Sciatic nerve (tissue), 2 donors: ENCODE data around the gene RPL13. TPM values are rescaled to one million over a fixed set of nuclear protein-coding genes. Genes with fewer than 3 reads are reported as not detected.

Experiments
- ATAC-seq: fragments of 200-7000 bp; cut with Tn5 transposase; one replicate; pipeline ENCODE4 v1.9.1; 2020; ENCODE audit warnings: mild to moderate bottlenecking, moderate library complexity
- DNase-seq: peaks from one replicate; pipeline ENCODE4 v3.0.0-alpha.2; 2020; ENCODE audit warnings: low spot score
- intact Hi-C: fragments of 100-400 bp; cut with DNase I; formaldehyde crosslinking; loops from one replicate; pipeline ENCODE4 v1.14.2; 2022
- total RNA-seq: library from RNA; stranded (reverse); fragmentation: NEBNext Ultra II Directional; extraction: Animal tissue kit (Norgen Biotek cat#: 25700); gene quantifications from one replicate; pipeline ENCODE4 v1.2.1, GENCODE V29; 2021
- donor health status: DM: no; HTN: no; CAD: no.
- donor health status: DM: no; HTN: no; CAD: no.

The RPL13 gene
- total RNA-seq, 1 donor from 2014 or later, result 1,500 TPM

DNA sequence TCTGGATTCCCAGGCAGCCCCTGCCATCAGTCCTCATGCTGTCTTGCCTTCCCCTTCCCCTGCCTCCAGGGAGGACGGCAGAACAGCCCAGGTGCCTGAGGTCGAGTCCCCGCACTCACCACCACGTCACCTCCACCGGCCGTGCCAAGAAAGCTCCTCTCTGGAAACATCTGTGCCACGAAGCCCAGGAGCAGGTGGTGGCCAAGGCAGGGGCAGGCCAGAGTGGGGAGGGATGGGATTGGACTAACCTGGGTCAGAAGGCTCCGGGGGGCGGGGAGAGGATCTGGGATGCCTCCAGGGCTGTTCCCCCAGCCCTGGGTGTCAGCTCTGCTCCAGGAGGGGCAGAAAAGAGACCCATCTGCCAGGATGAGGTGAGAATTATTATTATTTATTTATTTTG lies 45.5 kb downstream of the RPL13 start:
- DNase-seq (no peak), ATAC-seq (no peak)
- intact Hi-C loops, result no loop called here

DNA sequence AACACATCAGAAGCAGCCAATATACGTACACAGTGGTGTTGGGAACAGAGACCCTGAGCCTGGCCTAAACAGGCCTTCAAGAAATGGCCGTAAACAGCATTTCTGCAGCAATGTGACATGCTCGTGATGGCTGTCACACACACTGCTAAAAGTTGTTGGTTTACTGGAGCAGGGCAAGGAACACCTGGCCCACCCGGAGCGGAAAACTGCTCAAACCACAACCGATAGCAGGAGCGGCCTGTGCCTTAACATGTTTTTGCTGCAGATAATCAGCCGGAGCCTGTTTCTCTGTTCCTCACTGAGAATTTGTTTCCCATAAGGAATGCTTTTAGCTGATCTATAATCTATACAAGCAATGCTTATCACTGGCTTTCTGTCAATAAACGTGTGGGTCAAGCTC lies 47.0 kb downstream of the RPL13 start:
- intact Hi-C loops, result no loop called here
- ATAC-seq (no peak), DNase-seq (no peak)

DNA sequence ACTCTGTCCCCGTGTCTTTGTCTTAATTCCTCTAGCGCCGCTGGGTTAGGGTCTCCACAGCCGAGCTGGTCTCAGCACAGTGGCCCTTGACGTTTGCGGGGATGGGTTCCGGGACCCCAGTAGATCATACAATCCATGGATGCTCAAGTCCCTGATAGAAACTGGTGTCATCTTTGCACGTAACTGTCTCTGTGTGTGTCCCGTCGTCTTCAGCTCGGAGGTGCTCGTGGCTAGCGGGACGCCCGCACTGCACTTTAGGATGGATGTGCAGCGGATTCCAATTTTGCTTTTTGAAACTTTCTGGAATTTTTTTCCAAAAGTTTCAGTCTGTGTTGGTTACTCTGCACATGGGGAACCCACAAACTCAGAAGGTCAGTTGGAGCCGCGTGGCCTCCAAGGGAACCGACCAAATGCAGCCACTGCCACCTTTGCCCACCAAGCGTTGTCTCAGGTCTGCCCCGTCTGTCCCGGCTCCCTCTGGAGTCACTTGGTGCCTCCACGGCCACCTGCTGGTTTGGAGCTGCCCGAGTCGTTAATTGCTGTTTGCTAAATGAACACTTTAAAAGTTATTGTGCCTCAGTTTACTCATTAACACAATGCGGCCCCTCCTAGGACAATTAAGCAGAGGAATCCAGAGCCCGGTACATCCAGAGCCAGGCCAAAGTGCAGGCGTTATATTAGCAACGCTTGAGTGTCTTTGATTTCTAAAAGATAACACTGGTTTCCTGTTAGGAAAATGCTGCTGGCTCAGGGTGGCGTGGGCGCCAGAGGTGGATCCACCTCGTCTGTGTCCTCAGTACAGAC lies 47.7 kb downstream of the RPL13 start:
- ATAC-seq, result no peak
- DNase-seq, result no peak
- intact Hi-C loops, result no loop called here

DNA sequence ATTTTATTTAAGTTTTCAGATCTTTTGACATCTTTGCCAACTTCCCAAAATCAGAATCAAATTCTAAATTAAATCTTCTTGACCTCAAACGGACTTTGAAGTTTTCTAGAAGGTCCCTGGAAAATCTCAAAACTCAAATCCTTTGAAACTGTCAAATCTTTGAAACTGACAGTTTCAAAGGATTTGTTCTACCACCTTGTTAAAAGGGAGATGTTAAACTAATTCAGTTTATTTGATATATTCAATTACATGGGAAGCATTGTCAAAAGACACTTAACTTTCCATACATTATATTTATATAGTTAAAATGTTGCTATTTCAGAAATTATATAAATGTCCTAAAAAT lies 49.6 kb downstream of the RPL13 start:
- intact Hi-C loops, result no loop called here
- ATAC-seq (no peak), DNase-seq (no peak)

DNA sequence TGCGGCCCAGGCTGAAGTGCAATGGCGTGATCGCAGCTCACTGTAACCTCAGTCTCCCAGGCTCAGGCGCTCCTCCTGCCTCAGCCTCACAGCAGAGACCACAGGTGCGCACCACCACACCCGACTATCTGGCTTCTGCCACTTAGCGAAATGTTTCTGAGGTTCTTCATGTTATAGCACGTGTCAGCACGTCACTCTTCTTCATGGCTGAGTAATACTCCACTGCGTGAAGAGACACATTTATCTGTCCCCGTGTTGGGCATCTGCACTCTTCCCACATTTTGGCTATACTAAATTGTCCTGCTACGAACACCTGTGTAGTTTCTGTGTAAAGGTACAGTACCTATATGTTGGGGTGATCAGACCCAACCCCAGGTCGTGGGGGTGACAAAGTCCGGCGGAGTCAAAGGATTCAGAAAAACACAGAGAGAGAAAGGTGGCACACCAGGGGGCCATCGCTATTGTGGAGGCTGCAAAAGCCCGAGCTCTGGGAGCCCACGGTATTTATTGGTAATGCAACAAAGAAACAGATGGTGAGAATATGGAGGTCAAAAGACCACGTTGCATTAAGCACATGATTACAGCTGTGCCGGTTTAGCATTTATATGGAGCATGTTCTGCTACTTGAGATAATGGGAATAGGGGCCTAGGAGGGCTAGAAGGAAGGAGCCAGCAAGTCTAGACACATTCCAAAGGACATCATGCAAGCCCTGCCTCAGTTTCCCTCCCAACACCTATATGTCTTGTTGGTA lies 52.1 kb downstream of the RPL13 start:
- no peak for DNase-seq
- ATAC-seq, result no peak
- intact Hi-C loops, result no loop called here

DNA sequence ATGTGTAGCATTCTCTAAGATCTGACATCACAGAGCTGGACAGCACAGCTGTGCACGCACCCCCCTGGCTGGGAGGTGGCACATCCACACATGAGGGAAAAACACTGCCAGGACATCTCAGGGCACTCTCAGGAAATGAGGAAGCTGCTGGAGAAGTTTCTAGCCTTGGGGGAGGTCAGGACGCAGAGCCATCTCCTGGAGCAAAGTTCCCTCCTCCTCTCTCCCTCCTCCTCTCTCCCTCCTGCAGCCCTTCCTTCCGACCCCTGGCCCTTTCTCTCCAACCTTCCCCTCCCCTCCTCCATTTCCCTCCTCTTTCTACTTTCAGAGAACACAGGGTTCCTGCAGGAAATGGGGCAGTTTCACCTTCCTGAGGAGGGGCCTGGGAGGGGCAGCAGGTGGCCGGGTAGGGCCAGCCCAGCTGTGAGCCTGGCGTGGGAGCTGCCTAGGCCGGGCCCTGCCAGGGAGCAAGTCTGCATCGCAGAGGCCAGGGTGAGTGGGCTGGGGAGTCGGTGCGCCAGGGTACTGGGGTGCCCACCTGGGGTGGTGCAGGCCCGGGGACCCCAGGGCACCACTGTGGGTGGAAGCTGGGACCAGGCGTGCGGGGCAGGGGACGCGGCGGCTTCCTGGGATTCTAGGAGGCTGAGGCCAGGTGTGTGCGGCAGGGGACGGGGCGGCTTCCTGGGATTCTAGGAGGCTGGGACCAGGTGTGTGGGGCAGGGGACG lies 52.9 kb downstream of the RPL13 start, which contains the start of gene DPEP1:
TSS of gene DPEP1 (plus strand) at position 412 of the 723 bp plus-strand sequence. CDS start 16,769 bp downstream, outside the sequence.
- ATAC-seq (peak; percentile 22), DNase-seq (no peak)
- intact Hi-C loops, result no loop called here

DNA sequence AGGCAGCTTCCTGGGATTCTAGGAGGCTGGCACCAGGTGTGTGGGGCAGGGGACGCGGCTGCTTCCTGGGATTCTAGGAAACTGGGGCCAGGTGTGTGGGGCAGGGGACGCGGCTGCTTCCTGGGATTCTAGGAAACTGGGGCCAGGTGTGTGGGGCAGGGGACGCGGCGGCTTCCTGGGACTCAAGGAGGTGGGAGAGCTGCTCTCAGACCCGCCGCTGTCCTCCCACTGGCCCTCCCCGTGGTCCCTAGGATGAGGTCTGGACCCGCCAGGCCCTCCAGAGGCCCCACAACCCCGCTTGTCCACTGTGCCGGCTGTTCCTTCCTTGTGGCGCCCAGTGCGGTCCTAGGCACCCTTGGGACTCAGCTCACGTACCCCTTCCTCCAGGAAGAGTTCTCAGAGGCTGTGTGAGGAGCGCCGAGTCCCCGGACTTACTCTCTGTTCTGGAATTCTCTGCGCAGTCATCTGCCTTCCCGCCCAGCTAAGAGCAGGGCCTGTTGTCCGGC lies 53.5 kb downstream of the RPL13 start:
- intact Hi-C loops, result no loop called here
- ATAC-seq, result no peak
- DNase-seq, result no peak

Other genes with a start within 250 kb of the RPL13 start
- 140 TPM for gene ANKRD11, start 70.1 kb upstream of the RPL13 start, total RNA-seq
- gene SPG7, start 52.3 kb upstream of the RPL13 start, total RNA-seq, result 104 TPM
- gene CPNE7, start 15.1 kb downstream of the RPL13 start, total RNA-seq, result not detected
- not detected for gene DPEP1, start 53.0 kb downstream of the RPL13 start, total RNA-seq
- 55.8 TPM for gene CHMP1A, start 97.0 kb downstream of the RPL13 start, total RNA-seq
- gene SPATA33, start 97.2 kb downstream of the RPL13 start, total RNA-seq, result 6.5 TPM
- gene CDK10, start 126.0 kb downstream of the RPL13 start, total RNA-seq, result 58.8 TPM
- gene SPATA2L, start 141.0 kb downstream of the RPL13 start, total RNA-seq, result 10.6 TPM
- gene VPS9D1, start 160.2 kb downstream of the RPL13 start, total RNA-seq, result 14.2 TPM
- 39.8 TPM for gene ZNF276, start 160.9 kb downstream of the RPL13 start, total RNA-seq